ENCODE data around the gene UCP1. TPM values are rescaled to one million over a fixed set of nuclear protein-coding genes. Genes with fewer than 3 reads are reported as not detected.

UCP1 gene
- total RNA-seq, result not detected

DNA sequence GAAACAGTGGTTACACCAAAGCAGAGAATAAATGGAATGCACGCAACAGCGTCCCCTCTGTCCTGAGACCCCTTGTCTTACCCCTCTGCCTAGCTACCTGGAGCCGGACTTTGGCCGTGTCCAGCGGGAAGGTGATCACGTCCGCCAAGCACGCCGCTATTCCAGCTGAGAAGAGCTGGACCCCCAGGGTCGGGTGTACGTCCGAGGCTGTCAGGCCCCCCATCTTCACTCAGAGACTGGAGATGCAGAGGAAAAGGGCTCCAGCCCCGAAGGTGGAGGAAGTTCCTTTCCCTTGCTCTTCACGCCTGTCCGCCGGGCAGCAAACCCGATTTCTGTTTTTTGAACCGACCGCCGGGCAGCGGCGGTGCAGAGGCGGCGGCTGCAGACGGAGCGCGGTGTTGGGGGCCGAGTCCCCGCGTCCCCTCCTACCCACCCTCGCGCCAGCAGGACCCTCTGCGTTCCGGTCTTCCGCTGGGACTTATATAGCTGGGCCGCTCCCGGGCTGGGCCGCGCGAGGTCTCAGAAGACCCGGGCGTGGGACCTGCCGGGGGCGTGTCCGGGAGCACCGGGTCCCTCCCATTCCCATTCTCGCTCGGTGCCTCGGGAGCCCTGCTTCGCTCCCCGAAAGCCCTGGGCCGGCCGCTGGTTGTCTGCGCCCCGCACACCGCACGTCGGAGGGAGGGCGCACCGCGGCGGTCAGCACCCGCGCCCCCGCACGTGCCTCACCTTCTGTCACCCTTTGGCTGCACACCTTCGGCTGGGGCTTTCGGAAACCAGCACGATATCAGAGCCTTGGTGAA, at the start of gene UCP1:
Gene UCP1, minus strand, starts transcription at position 455 of the 800 bp plus-strand sequence. Its CDS starts 232 bp downstream, at position 223.
- DNase-seq (peak; percentile 7), ATAC-seq (no peak)
- H3K4me1 Mint-ChIP-seq (ENCODE audit: low read depth), result peaks cover 10% of the 10 kb centered on the region
- TF ChIP-seq CTCF (IDR thresholded peaks at IDR 0.05), result no peak
- intact Hi-C loops (cut with micrococcal nuclease), result no loop called here
- peak within 1 kb of the TSS; percentile 58 for H3K4me3 Mint-ChIP-seq
- ChIA-PET POLR2A (interaction anchor here (1.2 kb wide), 1 partner anchor 23 kb away, joined by 3 read pairs; no protein-coding TSS in a partner anchor), CTCF (no interaction called here)
- H3K9me3 Mint-ChIP-seq, result peaks cover 12% of the 10 kb centered on the region
- H3K36me3 Mint-ChIP-seq (ENCODE audit: low read depth), result peaks cover 3% of the 10 kb centered on the region
- peaks cover 57% of the 10 kb centered on the region for H3K27me3 Mint-ChIP-seq
- H3K27ac Mint-ChIP-seq, result no peak within 1 kb of the TSS

DNA sequence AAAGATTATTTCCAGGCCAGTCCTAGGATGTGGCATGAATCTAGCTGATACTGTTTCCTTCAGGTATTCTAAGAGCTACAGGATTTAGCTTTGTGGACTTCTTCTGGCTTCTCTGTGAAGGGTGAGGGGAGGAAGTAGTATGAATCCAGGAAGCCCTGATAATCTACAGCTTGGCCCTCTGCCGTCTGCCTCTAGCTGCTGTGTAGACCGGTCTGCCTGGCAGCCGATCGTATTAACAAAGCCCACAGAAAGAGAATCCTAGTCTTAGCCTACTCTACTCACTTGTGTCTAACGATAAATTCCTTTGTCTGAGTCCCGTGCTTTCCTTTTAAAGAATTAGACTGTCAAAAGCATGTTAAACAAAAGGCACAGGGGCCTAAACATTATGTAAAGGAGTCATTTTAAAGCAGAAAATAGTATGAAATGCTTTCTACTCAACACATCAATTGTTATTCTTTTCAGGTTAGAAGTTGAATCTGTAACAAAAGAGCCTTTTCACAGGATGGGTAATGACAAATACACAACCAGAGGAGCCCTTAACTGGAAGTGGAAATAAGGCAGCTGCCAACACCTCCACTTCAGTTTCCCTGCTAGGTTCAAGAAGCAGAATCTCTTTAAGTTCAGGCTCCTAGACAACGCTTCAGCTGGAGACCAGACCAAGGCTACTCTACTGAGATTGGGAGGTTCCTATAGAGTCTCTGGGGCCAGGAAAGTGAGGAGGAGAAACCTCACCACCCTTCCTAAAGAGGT, 48.9 kb upstream of the UCP1 start:
- no peak overlapping the region for H3K27ac Mint-ChIP-seq

DNA sequence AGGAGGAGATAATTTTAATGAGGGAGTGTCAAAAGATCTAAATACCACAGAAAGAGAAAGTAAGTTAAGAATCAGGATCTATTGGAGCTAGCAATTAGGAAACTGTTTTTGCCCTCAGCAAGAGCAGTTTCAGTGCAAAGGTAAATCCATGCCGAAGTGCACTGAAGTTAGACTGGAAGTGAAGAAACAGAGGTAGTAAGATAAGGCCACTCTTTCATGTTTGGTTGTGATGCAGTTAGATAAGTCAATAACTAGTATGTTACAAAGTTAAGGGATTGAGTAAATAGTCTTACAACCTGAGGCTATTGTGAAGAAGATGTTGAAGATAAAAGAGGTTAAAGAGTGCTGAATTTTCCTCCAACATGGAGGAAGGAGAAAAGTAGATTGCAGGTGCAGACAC, 46.7 kb upstream of the UCP1 start:
- no peak for TF ChIP-seq CTCF (IDR thresholded peaks at IDR 0.05)
- ChIA-PET CTCF (no interaction called here), POLR2A (no interaction called here)
- Mint-ChIP-seq H3K27ac (no peak overlapping the region), H3K36me3 (ENCODE audit: low read depth) (no peaks in the 10 kb centered on the region), H3K9me3 (no peaks in the 10 kb centered on the region), H3K4me3 (no peak overlapping the region), H3K4me1 (ENCODE audit: low read depth) (no peaks in the 10 kb centered on the region), H3K27me3 (no peaks in the 10 kb centered on the region)
- no peak for ATAC-seq
- no peak for DNase-seq
- intact Hi-C loops (cut with micrococcal nuclease), result no loop called here

More for the DNA sequence above, 48.9 kb upstream of the UCP1 start:
- ChIA-PET POLR2A (no interaction called here), CTCF (interaction anchor here (1.1 to 1.8 kb wide), 2 partner anchors 10 to 257 kb away, joined by 4 to 8 read pairs; no protein-coding TSS in a partner anchor)
- Mint-ChIP-seq H3K9me3 (no peaks in the 10 kb centered on the region), H3K27me3 (no peaks in the 10 kb centered on the region), H3K4me3 (no peak overlapping the region), H3K36me3 (ENCODE audit: low read depth) (no peaks in the 10 kb centered on the region), H3K4me1 (ENCODE audit: low read depth) (no peaks in the 10 kb centered on the region)
- intact Hi-C loops (cut with micrococcal nuclease), result no loop called here
- no peak for ATAC-seq
- no peak for DNase-seq
- no peak for TF ChIP-seq CTCF (IDR thresholded peaks at IDR 0.05)

DNA sequence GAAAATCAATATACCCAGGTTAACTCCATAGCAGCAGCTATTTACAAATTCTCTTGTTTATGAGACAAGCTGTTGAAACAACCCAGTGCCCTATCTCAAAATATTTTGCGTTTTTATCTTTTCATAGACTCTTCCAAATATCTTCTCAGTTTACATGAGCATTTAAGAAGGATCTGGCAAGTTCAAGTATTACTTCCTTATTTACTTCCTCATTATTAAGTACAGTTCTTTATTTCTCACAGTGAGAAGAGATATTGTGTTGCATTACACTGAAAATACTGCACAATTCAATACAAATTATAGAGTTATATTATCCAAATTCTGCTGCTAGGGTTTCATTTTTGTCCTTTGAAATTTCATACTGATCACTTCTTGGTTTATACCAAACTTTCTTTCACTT, 43.6 kb upstream of the UCP1 start:
- intact Hi-C loops (cut with micrococcal nuclease), result loop anchor here (5.0 kb wide), 1 partner anchor 250 kb away; no protein-coding TSS in a partner anchor
- ATAC-seq (no peak), DNase-seq (no peak)
- peaks cover 3% of the 10 kb centered on the region for H3K4me1 Mint-ChIP-seq (ENCODE audit: low read depth)
- CTCF ChIA-PET, result no interaction called here
- no peaks in the 10 kb centered on the region for H3K9me3 Mint-ChIP-seq
- H3K4me3 Mint-ChIP-seq, result no peak overlapping the region
- POLR2A ChIA-PET, result no interaction called here
- H3K36me3 Mint-ChIP-seq (ENCODE audit: low read depth), result no peaks in the 10 kb centered on the region
- H3K27ac Mint-ChIP-seq, result no peak overlapping the region
- TF ChIP-seq CTCF (IDR thresholded peaks at IDR 0.05), result no peak
- peaks cover 2% of the 10 kb centered on the region for H3K27me3 Mint-ChIP-seq

DNA sequence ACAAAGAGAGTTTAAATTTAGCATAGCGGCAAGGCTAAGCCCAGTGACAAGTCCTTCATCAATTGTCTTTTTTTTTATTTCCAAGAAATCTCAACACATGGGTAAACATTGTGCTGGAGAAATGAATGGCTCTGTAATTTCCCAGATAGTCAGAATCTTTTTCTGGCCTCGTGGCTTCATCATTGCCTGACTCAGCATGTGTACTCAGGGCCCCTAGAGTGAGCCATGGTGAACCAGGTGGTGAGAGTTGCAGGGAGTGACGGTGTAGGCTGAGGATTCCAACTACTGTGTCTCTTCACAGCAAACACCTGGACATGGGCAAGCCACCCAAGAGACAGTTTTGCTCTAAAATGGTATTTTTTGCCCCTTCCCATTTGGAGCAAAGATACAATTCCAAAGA, 43.1 kb upstream of the UCP1 start:
- peaks cover 3% of the 10 kb centered on the region for H3K27me3 Mint-ChIP-seq
- no peak for TF ChIP-seq CTCF (IDR thresholded peaks at IDR 0.05)
- CTCF ChIA-PET, result interaction anchor here (1.8 kb wide), 1 partner anchor 182 kb away, joined by 3 read pairs; no protein-coding TSS in a partner anchor
- intact Hi-C loops (cut with micrococcal nuclease), result loop anchor here (5.0 kb wide), 1 partner anchor 250 kb away; no protein-coding TSS in a partner anchor
- no peak overlapping the region for H3K4me3 Mint-ChIP-seq
- peaks cover 3% of the 10 kb centered on the region for H3K4me1 Mint-ChIP-seq (ENCODE audit: low read depth)
- ATAC-seq (no peak), DNase-seq (no peak)
- no peaks in the 10 kb centered on the region for H3K36me3 Mint-ChIP-seq (ENCODE audit: low read depth)
- no peak overlapping the region for H3K27ac Mint-ChIP-seq
- no peaks in the 10 kb centered on the region for H3K9me3 Mint-ChIP-seq
- POLR2A ChIA-PET, result no interaction called here
